ENCODE results near the gene TUB.

Gene TUB

DNA sequence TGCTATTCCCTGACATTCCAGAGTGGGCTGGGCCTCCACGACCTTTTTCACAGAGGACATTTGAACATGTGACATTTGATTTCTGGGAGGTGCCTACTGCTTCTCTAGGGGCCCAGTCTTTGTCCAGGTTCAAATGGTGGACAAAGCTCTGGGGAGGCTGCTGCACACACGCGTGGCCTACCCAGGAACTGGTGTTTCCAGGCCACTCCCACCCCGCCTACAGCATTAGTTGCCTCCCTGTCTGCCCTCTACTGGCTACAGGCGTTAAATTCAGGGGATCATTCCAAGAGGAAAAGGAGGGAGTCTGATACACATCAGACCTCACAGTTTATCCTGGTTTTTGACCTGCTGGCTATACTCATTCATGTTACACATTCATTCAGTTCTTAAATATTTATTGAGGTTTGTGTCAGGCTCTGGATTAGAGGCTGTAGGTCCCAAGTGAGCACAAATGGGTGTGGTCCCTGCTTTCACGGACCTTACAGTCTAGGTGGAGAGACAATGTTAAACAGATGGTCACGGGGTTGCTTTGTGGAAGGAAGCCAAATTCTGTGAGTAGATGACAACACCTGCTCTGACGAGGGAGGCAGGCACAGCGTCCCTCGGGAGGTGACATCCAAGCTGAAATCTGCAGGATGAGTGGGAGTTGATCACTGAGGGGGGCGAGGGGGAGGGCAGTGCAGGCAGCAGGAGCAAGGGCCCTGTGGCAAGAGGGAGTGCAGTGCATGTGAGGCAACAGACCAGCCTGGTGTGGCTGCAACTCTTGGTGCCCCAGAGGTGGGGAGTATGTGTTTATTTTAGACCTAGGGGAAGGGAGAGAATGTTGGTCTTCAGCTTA lies 11.8 kb downstream of the TUB start:
- no peak for FAIRE-seq

GRCh38 chr11:8093931-8094575 lies 13.0 kb downstream of the TUB start:
- FAIRE-seq, result no peak

GRCh38 chr11:8094656-8095055 lies 13.6 kb downstream of the TUB start:
- FAIRE-seq, result no peak

GRCh38 chr11:8095371-8095770 lies 14.4 kb downstream of the TUB start:
- no peak for FAIRE-seq

GRCh38 chr11:8095806-8096522 lies 15.0 kb downstream of the TUB start:
- no peak for FAIRE-seq

DNA sequence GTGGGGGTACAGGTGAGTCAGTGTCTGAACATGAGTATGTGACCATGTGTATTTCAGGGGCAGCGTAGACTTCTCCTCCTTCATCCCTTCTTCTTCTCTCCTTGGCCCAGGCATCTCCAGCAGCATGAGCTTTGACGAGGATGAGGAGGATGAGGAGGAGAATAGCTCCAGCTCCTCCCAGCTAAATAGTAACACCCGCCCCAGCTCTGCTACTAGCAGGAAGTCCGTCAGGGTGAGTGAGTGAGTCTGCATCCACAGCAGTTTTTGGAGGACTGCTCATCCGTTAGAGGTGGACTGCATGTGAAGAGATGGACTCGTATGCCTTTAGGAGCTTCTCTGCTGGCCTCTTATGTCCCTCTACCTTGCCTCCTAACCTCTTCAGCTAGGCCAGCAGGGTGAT lies 15.6 kb downstream of the TUB start:
- no peak for FAIRE-seq

GRCh38 chr11:8097062-8097461 lies 16.1 kb downstream of the TUB start:
- no peak for FAIRE-seq

DNA sequence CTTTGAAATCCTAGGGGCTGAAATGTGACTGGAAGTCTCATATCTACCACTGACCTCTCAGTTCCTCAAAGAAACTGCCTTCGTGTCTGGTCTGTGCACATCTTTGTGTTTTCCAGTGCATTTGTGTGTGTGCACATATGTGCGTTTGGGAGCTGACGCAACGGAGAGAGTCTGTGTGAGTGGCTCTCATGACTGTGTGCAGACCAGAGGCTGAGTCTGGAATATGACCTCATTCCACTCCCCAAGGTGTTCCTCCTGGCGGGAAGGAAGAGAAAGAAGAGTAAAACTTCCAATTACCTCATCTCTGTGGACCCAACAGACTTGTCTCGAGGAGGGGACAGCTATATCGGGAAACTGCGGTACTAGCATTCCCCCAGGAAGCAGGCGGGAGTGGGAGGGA lies 16.5 kb downstream of the TUB start:
- FAIRE-seq, result no peak

GRCh38 chr11:8097926-8098325 lies 16.9 kb downstream of the TUB start:
- FAIRE-seq, result no peak

DNA sequence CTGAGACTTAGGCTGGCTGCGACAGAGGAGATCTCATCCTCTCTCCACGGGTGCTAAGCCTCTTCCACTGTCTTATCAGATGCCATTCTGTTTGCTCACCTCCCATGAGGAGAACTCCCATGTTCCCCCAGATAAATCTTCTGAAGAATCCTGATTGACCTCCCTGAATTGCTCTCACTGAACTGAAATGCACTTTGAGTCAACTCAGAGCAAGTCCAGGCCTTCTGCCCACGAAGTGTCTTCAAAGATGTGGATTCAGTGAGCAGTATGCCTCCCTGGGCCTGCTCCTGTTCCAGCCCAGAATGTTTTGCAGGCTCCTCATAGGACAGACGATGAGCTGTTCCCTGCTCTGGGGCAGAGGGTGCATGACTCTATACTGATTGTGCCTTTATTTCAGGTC lies 17.4 kb downstream of the TUB start:
- FAIRE-seq, result no peak

GRCh38 chr11:8098879-8099278 lies 17.9 kb downstream of the TUB start:
- no peak for FAIRE-seq

GRCh38 chr11:8099291-8099899 lies 18.4 kb downstream of the TUB start:
- FAIRE-seq, result peak; percentile 90

GRCh38 chr11:8100158-8100557 lies 19.1 kb downstream of the TUB start:
- no peak for FAIRE-seq

DNA sequence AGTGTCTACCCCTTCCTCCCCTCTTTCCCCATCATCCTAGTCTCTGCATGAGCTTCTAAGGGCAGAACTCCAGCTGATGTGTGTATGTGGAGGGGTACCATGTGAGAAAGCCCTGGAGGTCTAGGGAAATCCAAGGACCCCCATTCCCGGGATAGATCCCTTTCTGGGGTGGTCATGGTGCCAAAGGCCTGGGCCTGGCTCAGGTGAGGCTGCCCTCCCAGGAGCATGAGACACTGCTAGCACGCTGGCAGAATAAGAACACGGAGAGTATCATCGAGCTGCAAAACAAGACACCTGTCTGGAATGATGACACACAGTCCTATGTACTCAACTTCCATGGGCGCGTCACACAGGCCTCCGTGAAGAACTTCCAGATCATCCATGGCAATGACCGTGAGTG lies 19.6 kb downstream of the TUB start:
- no peak for FAIRE-seq

- no peak for FAIRE-seq
These were observed 20.4 kb downstream of the TUB start for GRCh38 chr11:8101421-8101820.

GRCh38 chr11:8102296-8102915 lies 21.4 kb downstream of the TUB start:
- no peak for FAIRE-seq

DNA sequence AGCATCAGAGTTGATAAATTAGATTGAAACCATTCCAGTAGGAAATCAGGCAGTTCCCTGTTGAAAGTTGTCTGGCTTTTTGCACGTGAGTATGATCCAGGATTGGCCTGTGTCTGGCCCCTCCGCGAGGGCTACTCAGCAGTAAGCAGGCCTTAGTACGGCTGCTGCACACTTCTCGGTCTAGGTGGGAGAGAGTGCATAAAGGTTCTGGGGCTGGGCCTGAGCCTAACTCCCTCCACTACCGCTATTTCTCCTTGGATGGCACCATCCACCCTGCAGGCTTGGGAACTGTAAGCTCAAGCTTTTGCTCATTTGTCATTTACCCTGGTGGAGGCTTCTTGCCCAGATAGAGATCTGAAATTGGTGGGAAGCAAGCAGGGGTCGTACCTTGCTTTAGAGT lies 22.0 kb downstream of the TUB start:
- no peak for FAIRE-seq

- FAIRE-seq, result no peak
These were observed 22.9 kb downstream of the TUB start for GRCh38 chr11:8103909-8104308.

DNA sequence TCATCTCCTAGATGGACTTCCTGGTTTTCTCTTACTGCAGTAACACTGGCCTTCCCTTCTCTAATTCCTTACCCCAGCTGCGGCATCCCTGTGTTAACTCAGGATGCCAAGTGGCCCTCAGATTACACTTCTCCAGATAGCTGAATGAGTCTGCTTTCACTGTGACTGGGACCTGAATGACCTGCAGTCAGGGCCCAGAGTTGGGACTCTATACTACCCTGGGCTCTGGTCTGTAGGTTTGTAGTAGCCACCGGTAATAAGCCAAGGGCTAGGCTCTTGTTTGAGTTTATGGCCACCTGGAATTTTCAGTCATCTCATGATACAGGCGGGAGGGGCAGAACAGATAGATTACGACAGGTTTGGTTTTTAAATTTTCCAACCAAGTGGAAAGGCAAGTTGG lies 24.1 kb downstream of the TUB start:
- FAIRE-seq, result no peak

DNA sequence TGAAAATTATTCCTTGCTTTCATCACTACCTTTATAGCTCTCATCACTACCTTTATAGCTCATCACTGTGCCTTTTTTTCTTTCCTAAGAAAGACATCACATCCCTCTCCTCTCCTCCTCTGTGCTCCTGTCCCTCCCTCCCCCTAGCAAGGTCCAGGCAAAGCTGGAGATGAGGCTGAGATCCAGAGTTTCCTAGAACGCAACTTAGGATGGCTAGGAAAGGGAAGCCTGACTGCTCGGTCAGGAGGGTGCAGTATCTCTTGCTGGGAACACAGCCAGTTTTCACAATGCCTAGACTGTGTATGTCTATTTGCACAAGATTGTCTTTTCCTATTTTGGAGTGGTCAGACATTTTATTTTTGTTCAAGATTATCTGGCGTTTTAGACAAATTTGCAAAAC lies 24.7 kb downstream of the TUB start:
- FAIRE-seq, result no peak

GRCh38 chr11:8106679-8107078 lies 25.7 kb downstream of the TUB start:
- no peak for FAIRE-seq

DNA sequence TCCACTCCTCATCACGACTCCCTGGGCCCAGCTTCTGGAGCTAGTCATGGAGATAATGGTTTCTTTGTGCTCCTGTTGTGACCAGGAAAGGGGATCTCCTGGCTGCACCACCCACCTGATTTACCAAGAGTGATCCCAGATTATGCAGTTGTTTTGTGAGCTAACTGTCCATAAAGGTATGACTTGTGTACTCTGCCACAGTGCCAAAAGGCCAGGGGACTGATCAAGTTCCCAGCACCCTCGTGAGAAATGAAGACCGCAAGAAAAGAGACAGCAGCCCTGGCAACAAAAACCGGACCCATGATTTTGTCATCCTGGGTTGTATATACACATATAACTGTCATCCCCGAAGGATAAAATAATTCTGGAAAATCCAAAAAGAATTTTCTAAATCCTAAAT lies 26.6 kb downstream of the TUB start:
- no peak for FAIRE-seq

DNA sequence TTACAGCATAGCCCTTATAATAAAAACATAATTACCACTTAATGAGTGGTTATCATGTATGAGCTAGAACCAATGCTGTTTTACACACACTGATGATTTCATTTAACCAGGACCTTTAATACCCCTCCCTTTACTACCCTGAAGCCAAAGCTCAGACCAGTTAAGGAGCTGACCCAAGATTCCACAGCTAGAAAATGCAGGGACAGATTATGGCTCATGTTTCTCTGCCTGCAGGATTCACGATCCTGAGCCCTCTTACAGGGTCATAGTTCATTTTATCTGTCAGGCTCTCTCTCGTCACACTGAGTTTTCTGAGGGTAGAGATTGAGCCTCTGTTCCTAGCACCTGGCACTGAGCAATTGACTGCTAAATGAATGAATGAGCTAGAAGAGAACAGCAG lies 27.4 kb downstream of the TUB start:
- no peak for FAIRE-seq

Measured in G401.6 (cell line).